Liver (tissue), 9 donors: ENCODE measurements around the gene PNCK. TPM values are rescaled to one million over a fixed set of nuclear protein-coding genes. Genes with fewer than 3 reads are reported as not detected.

ENCODE experiments used
- DNase-seq: peaks from one replicate; pipeline ENCODE4 v3.0.0-alpha.2; 2017; ENCODE audit warnings: low spot score
- H3K27ac ChIP-seq, 2 donors: one replicate each; pipeline ENCODE4 v1.7.0; 2013; ENCODE audit warnings: inconsistent platforms in 2 of 2, low read length in 2 of 2, control low read depth in 1 of 2, low read depth in 1 of 2, mild to moderate bottlenecking in 1 of 2
- H3K27me3 ChIP-seq, 4 donors: one replicate each; pipeline versions ENCODE4 v1.6.1 to v1.7.0; 2013; ENCODE audit warnings: low read length in 3 of 4, inconsistent platforms in 1 of 4, mild to moderate bottlenecking in 1 of 4, moderate library complexity in 1 of 4; ENCODE audit not compliant: control insufficient read depth in 4 of 4, insufficient read depth in 4 of 4
- H3K36me3 ChIP-seq, 4 donors: one replicate each; pipeline versions ENCODE4 v1.6.1 to v1.7.0; 2013; ENCODE audit warnings: low read length in 3 of 4, mild to moderate bottlenecking in 3 of 4, low read depth in 1 of 4, moderate library complexity in 1 of 4; ENCODE audit not compliant: control insufficient read depth in 4 of 4, insufficient read depth in 3 of 4
- H3K4me1 ChIP-seq, 4 donors: one replicate each; pipeline versions ENCODE4 v1.6.1 to v1.7.0; 2013; ENCODE audit warnings: low read length in 3 of 4, mild to moderate bottlenecking in 3 of 4, moderate library complexity in 1 of 4; ENCODE audit not compliant: control insufficient read depth in 4 of 4, insufficient read depth in 4 of 4
- H3K4me3 ChIP-seq, 3 donors: one replicate each; pipeline versions ENCODE4 v1.6.1 to v1.7.0; 2013; ENCODE audit warnings: low read length in 3 of 3, control low read depth in 1 of 3, low read depth in 1 of 3, mild to moderate bottlenecking in 1 of 3
- H3K9ac ChIP-seq, 2 donors: one replicate each; pipeline ENCODE4 v1.7.0; 2013; ENCODE audit warnings: low read length in 2 of 2, mild to moderate bottlenecking in 2 of 2, moderate library complexity in 2 of 2, control low read depth in 1 of 2, low read depth in 1 of 2
- H3K9me3 ChIP-seq, 4 donors: one replicate each; pipeline versions ENCODE4 v1.6.1 to v1.7.0; 2013; ENCODE audit warnings: low read length in 3 of 4; ENCODE audit not compliant: control insufficient read depth in 4 of 4
- ATF3 ChIP-seq: IDR thresholded peaks from 2 replicates; pipeline ENCODE4 v1.6.1; 2016; ENCODE audit warnings: antibody characterized with exemption
- CTCF ChIP-seq: fragments of 150-350 bp; IDR thresholded peaks from 2 replicates; pipeline ENCODE4 v1.5.1; 2017; ENCODE audit warnings: improper control_type of control experiment, low read depth, low read length; ENCODE audit not compliant: missing input control
- EGR1 ChIP-seq, 2 donors: IDR thresholded peaks; 2 replicates each; pipeline ENCODE4 v1.6.1; 2016 to 2018; ENCODE audit warnings: antibody characterized with exemption in 2 of 2, low read depth in 2 of 2
- FOXA1 ChIP-seq: IDR thresholded peaks from 2 replicates; pipeline ENCODE4 v1.6.1; 2016; ENCODE audit warnings: antibody characterized with exemption
- FOXA2 ChIP-seq: IDR thresholded peaks from 2 replicates; pipeline ENCODE4 v1.6.1; 2016; ENCODE audit warnings: antibody characterized with exemption
- GABPA ChIP-seq, 2 donors: IDR thresholded peaks in 1 of 2; conservative IDR thresholded peaks in 1 of 2; 2 replicates each; pipeline ENCODE4 v1.6.1; 2016; ENCODE audit warnings: antibody characterized with exemption in 2 of 2, mild to moderate bottlenecking in 1 of 2, moderate library complexity in 1 of 2
- HNF4A ChIP-seq, 2 donors: conservative IDR thresholded peaks; 2 replicates each; pipeline ENCODE4 v1.6.1; 2016; ENCODE audit warnings: antibody characterized with exemption in 2 of 2, mild to moderate bottlenecking in 2 of 2
- HNF4G ChIP-seq: IDR thresholded peaks from 2 replicates; pipeline ENCODE4 v1.6.1; 2016; ENCODE audit warnings: antibody characterized with exemption
- JUND ChIP-seq, 2 donors: IDR thresholded peaks; 2 replicates each; pipeline ENCODE4 v1.6.1; 2016; ENCODE audit warnings: antibody characterized with exemption in 2 of 2
- RAD21 ChIP-seq, 2 donors: IDR thresholded peaks; 2 replicates each; pipeline ENCODE4 v1.6.1; 2016; ENCODE audit warnings: antibody characterized with exemption in 2 of 2, mild to moderate bottlenecking in 2 of 2
- REST ChIP-seq: IDR thresholded peaks from 2 replicates; pipeline ENCODE4 v1.6.1; 2016; ENCODE audit warnings: antibody characterized with exemption, mild to moderate bottlenecking
- RXRA ChIP-seq, 2 donors: IDR thresholded peaks; 2 replicates each; pipeline ENCODE4 v1.6.1; 2017 to 2018; ENCODE audit warnings: antibody characterized with exemption in 2 of 2, mild to moderate bottlenecking in 1 of 2
- YY1 ChIP-seq: IDR thresholded peaks from 2 replicates; pipeline ENCODE4 v1.6.1; 2016; ENCODE audit warnings: antibody characterized with exemption, mild to moderate bottlenecking
- ZBTB33 ChIP-seq: IDR thresholded peaks from 2 replicates; pipeline ENCODE4 v1.6.1; 2016; ENCODE audit warnings: antibody characterized with exemption
- WGBS: extraction: QIAGEN DNeasy Blood & Tissue Kit; methylation state at CpG from one replicate; pipeline ENCODE4 v1.1.7; 2013; 5-methylcytosine and 5-hydroxymethylcytosine counted together
- polyA plus RNA-seq, 2 donors: library from polyadenylated mRNA; stranded (reverse) in 1 of 2; unstranded in 1 of 2; fragments of 200-250 nt in 1 of 2; fragments of >200 nt in 1 of 2; fragmentation: Nextera tagmentation in 1 of 2; extraction: Ambion mirVana in 1 of 2; gene quantifications; one replicate each; pipeline versions ENCODE4 v1.2.1 to v1.2.3, GENCODE V29; 2013 to 2015
- total RNA-seq, 2 donors: library from RNA; depleted of rRNA; stranded (reverse); fragments of >200 nt; gene quantifications; one replicate each; pipeline ENCODE4 v1.2.3, GENCODE V29; 2014
- donor health status: healthy.
- donor health status: healthy.
- donor health status: healthy.
- donor health status: healthy.
- donor health status: healthy.

Gene PNCK
- total and polyA plus RNA-seq, 4 donors = 0.02 to 0.17 TPM; not detected in 2

GRCh38 chrX:153719701-153720100 is 46.1 kb upstream of the PNCK start:
- Histone ChIP-seq H3K36me3 (peaks cover 3 to 31% (median 17%) of the 10 kb centered on the region in 4 donors), H3K4me3 (no peak overlapping the region), H3K27ac (no peak overlapping the region), H3K4me1 (peaks cover 2 to 15% (median 7%) of the 10 kb centered on the region in 4 donors), H3K27me3 (no peaks in the 10 kb centered on the region), H3K9ac (no peak overlapping the region), H3K9me3 (no peaks in the 10 kb centered on the region)
- no peak for DNase-seq
- WGBS = 63% methylated on average over 2 of the region's 2 CpGs
- TF ChIP-seq YY1 (no peak), ATF3 (no peak), HNF4A (conservative IDR thresholded peaks at IDR 0.05) (no peak), GABPA (IDR thresholded peaks at IDR 0.05 in 1 of 2, conservative IDR thresholded peaks at IDR 0.05 in 1 of 2) (no peak), HNF4G (no peak), FOXA1 (no peak)

- WGBS = 90% methylated on average over 2 of the region's 2 CpGs
- Histone ChIP-seq H3K9ac (no peak overlapping the region), H3K9me3 (no peaks in the 10 kb centered on the region), H3K36me3 (peaks cover 3 to 36% (median 21%) of the 10 kb centered on the region in 4 donors), H3K27me3 (no peaks in the 10 kb centered on the region), H3K4me3 (no peak overlapping the region), H3K27ac (no peak overlapping the region), H3K4me1 (peaks cover 2 to 15% (median 7%) of the 10 kb centered on the region in 4 donors)
- TF ChIP-seq EGR1 (IDR thresholded peaks at IDR 0.05; ENCODE audit: low read depth in 2 of 2) = no peak
- no peak for TF ChIP-seq ATF3
- no peak for TF ChIP-seq REST
- no peak for TF ChIP-seq ZBTB33
- TF ChIP-seq RAD21 (IDR thresholded peaks at IDR 0.05) = no peak
- DNase-seq = no peak
Observed at GRCh38 chrX:153719238-153719637, 45.6 kb upstream of the PNCK start.

GRCh38 chrX:153717445-153717844 is 43.8 kb upstream of the PNCK start:
- peaks cover under 1 to 5% (median under 1%) of the 10 kb centered on the region in 4 donors for H3K4me1 ChIP-seq
- 95% methylated on average over 9 of the region's 9 CpGs for WGBS
- no peaks in the 10 kb centered on the region for H3K9me3 ChIP-seq
- peaks cover 9 to 44% (median 25%) of the 10 kb centered on the region in 4 donors for H3K36me3 ChIP-seq
- DNase-seq = no peak
- H3K27ac ChIP-seq = no peak overlapping the region
- H3K27me3 ChIP-seq = no peaks in the 10 kb centered on the region
- no peak overlapping the region for H3K9ac ChIP-seq
- no peak overlapping the region for H3K4me3 ChIP-seq
- no peak for TF ChIP-seq ZBTB33
- TF ChIP-seq FOXA2 = no peak
- no peak for TF ChIP-seq JUND (IDR thresholded peaks at IDR 0.05)
- TF ChIP-seq FOXA1 = no peak
- no peak for TF ChIP-seq RXRA (IDR thresholded peaks at IDR 0.05)
- TF ChIP-seq EGR1 (IDR thresholded peaks at IDR 0.05; ENCODE audit: low read depth in 2 of 2) = no peak
- no peak for TF ChIP-seq HNF4A (conservative IDR thresholded peaks at IDR 0.05)
- no peak for TF ChIP-seq HNF4G
- no peak for TF ChIP-seq GABPA (IDR thresholded peaks at IDR 0.05 in 1 of 2, conservative IDR thresholded peaks at IDR 0.05 in 1 of 2)
- no peak for TF ChIP-seq CTCF
